Endometrial microvascular endothelial cells (primary cell): ENCODE measurements around the gene FMN1. TPM values are rescaled to one million over a fixed set of nuclear protein-coding genes. Genes with fewer than 3 reads are reported as not detected.

Source experiments
- in situ Hi-C: cut with HindIII; loops from 2 replicates; pipeline ENCODE4 v1.10.0; 2017; ENCODE audit warnings: low sequenced_read_pairs, low pct_unique_long_range_greater_than_20kb; ENCODE audit errors: inconsistent ontology term
- total RNA-seq: library from RNA; depleted of rRNA; stranded (reverse); fragments of >200 nt; gene quantifications from one replicate; pipeline ENCODE4 v1.2.3, GENCODE V29; 2015; ENCODE audit errors: inconsistent ontology term

The FMN1 gene
- total RNA-seq, 1 donor from 2014 or later: 0.65 TPM

DNA sequence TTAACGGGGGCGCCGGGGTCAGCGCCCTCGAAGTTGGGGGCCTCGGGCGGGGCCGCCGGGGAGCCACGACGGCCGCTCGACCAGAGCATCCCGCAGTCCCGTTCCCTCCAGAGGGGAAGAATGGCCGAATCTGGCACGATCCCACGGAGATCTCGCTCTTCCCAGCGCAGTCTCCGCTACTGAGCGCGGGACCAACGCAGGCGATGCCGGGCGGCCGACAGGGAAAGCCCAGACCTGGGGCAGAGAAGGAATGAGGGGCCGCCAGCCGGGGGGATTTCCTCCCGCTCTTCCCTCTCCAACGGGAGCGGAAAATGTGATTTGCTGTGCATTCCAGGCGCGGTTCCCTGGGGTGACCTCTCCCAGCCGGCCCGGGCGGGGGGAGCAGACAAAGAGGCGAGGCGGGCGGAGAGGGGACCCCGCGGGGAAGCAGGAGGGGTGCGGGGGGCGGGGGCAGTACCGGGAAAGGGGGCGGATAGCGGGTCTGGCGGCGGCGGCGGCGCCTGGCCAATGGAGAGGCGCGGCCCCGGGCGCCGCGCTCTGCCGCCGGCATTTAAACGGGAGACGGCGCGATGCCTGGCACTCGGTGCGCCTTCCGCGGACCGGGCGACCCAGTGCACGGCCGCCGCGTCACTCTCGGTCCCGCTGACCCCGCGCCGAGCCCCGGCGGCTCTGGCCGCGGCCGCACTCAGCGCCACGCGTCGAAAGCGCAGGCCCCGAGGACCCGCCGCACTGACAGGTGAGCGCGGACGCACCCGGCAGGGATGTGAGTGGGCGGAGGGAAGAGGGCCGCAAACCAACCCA lies 476.9 kb downstream of the FMN1 start, which contains the start of gene GREM1:
Gene GREM1 (plus strand): TSS at position 579 of the 801 bp plus-strand sequence. CDS start 12,687 bp downstream, outside the sequence.
- in situ Hi-C loops: no loop called here

GRCh38 chr15:32716915-32717425 lies 477.5 kb downstream of the FMN1 start:
- in situ Hi-C loops: no loop called here

DNA sequence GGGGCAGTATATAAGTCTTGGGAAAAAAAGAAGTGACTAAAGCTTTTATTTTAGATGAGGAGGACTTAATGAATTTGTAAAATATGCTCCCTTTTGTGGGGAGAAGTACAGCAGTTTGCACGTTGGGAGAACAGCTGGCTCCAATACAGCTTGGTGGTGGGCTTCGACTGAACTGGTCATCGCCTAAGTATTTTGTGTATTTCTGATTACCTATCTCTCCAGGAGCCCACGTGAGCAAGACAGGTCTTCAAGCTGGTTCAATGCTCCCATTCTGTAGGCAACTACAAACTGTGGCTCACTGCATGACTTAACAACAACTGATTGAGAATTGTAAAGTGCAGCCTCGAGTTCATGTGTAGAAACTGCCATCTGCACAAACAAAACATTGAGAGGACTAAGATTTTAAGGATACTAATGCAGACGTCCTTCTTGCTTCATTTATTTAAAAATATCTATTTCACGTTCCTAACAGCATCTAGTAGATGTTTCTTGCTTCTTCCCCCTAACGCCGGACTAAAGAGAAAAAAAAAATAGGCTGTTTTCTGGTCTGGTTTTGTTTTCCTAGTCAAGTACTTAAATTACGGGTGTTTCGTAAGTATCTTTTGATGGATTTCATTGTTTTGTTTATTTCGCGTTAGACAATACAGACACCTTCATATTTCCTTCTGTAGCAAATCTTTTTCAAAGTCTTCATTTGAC lies 478.1 kb downstream of the FMN1 start:
- in situ Hi-C loops: no loop called here

Other genes with a start within 250 kb of the FMN1 start
- gene RYR3, start 116.3 kb upstream of the FMN1 start, total RNA-seq: not detected